Measurements from ENCODE around the gene RELCH.

RELCH gene

DNA sequence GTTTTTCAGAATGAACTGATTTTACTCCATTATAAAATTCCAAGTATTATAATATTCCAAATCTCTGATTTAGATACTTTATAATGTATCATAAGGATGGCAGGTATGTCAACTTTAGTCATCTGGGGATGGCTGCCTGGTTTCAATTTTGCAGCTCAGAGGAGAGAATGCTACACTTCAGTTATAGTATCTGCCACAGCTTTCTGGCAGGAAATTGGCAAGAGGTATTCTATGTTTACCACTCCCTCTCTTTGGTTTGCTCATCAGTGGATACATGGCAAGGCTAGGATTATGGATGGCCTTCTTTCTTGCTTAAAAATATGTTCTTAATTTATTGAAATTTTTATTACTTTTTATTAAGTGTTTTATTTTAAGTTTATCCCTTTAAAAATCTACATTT, 71.0 kb downstream of the RELCH start:
- Histone ChIP-seq H3K4me1 (ENCODE audit: control insufficient read depth, low read length) (peaks cover 10% of the 10 kb centered on the region), H3K79me2 (ENCODE audit: control insufficient read depth, low read length) (no peaks in the 10 kb centered on the region), H3K9me2 (replicated peaks; ENCODE audit: control insufficient read depth, low read length) (no peaks in the 10 kb centered on the region), H3K36me3 (ENCODE audit: control insufficient read depth, low read length) (peaks cover 52% of the 10 kb centered on the region), H3K27me3 (ENCODE audit: control insufficient read depth, low read length) (no peaks in the 10 kb centered on the region), H3K27ac (ENCODE audit: low read depth, low read length) (no peak overlapping the region), H3K9me3 (ENCODE audit: control insufficient read depth, insufficient read depth, low read length) (no peaks in the 10 kb centered on the region), H3F3A (ENCODE audit: control insufficient read depth, insufficient read depth) (peaks cover 4% of the 10 kb centered on the region), H3K4me3 (ENCODE audit: low read length) (no peak overlapping the region), H3K4me2 (ENCODE audit: low read length) (no peak overlapping the region), H4K20me1 (ENCODE audit: control insufficient read depth, insufficient read depth, low read depth, low read length) (no peaks in the 10 kb centered on the region)
- no peak for TF ChIP-seq EZH2phosphoT487 (IDR thresholded peaks at IDR 0.05; ENCODE audit: borderline replicate concordance, low read length)
- TF ChIP-seq, protein P1, sequence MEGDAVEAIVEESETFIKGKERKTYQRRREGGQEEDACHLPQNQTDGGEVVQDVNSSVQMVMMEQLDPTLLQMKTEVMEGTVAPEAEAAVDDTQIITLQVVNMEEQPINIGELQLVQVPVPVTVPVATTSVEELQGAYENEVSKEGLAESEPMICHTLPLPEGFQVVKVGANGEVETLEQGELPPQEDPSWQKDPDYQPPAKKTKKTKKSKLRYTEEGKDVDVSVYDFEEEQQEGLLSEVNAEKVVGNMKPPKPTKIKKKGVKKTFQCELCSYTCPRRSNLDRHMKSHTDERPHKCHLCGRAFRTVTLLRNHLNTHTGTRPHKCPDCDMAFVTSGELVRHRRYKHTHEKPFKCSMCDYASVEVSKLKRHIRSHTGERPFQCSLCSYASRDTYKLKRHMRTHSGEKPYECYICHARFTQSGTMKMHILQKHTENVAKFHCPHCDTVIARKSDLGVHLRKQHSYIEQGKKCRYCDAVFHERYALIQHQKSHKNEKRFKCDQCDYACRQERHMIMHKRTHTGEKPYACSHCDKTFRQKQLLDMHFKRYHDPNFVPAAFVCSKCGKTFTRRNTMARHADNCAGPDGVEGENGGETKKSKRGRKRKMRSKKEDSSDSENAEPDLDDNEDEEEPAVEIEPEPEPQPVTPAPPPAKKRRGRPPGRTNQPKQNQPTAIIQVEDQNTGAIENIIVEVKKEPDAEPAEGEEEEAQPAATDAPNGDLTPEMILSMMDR (IDR thresholded peaks at IDR 0.05; ENCODE audit: low read depth, low read length, poor library complexity, severe bottlenecking): no peak

DNA sequence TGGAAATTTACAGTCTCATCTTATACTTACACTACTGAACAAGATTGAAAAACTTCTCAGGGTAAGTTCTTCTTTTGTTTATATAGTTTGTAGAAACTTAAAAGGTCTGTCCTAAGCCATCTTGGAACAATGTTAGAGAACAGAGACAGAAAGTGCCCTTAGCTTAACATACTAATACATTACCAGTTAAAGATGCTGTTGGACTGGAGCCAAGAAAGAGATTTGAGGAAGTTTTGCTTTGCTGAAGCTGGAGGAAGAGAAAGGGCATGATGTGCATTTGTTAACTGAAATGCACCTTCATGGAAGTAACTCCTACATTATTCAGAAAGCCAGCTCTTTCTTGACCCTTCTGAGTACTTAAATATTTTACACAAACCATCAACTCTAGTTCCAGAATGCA, 71.6 kb downstream of the RELCH start:
- Histone ChIP-seq H3K4me1 (ENCODE audit: control insufficient read depth, low read length) (peaks cover 10% of the 10 kb centered on the region), H3K27me3 (ENCODE audit: control insufficient read depth, low read length) (no peaks in the 10 kb centered on the region), H3K9me2 (replicated peaks; ENCODE audit: control insufficient read depth, low read length) (no peaks in the 10 kb centered on the region), H3K27ac (ENCODE audit: low read depth, low read length) (no peak overlapping the region), H3K4me3 (ENCODE audit: low read length) (no peak overlapping the region), H3K4me2 (ENCODE audit: low read length) (peak overlapping the region; percentile 25; the same call in 1 of the 2 replicates), H3K79me2 (ENCODE audit: control insufficient read depth, low read length) (no peaks in the 10 kb centered on the region), H3K9me3 (ENCODE audit: control insufficient read depth, insufficient read depth, low read length) (no peaks in the 10 kb centered on the region), H3K36me3 (ENCODE audit: control insufficient read depth, low read length) (peaks cover 53% of the 10 kb centered on the region), H3F3A (ENCODE audit: control insufficient read depth, insufficient read depth) (peaks cover 4% of the 10 kb centered on the region), H4K20me1 (ENCODE audit: control insufficient read depth, insufficient read depth, low read depth, low read length) (no peaks in the 10 kb centered on the region)
- TF ChIP-seq EZH2phosphoT487 (IDR thresholded peaks at IDR 0.05; ENCODE audit: borderline replicate concordance, low read length): no peak
- TF ChIP-seq, protein P1 (IDR thresholded peaks at IDR 0.05; ENCODE audit: low read depth, low read length, poor library complexity, severe bottlenecking): no peak

DNA sequence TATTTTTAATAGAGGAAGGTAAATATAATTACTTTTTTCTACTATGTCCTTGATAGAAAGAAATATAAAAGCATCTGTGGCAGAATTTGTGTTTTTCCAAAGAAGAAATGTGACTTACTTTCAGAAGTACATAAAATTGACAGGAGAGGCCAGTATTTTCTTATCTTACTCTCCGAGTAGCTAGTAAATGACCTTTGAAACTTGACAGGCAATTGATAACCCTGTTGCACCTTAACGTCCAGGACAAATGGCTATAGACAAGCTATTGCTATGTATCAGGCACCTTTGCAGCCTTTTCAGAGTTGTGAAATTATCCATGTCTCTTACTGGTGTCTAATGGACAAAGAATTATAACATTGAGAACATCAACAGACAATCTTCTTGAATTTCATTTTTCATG, 75.0 kb downstream of the RELCH start:
- Histone ChIP-seq H3K36me3 (ENCODE audit: control insufficient read depth, low read length) (peaks cover 76% of the 10 kb centered on the region), H3K9me2 (replicated peaks; ENCODE audit: control insufficient read depth, low read length) (no peaks in the 10 kb centered on the region), H3K4me3 (ENCODE audit: low read length) (no peak overlapping the region), H3F3A (ENCODE audit: control insufficient read depth, insufficient read depth) (peaks cover 4% of the 10 kb centered on the region), H3K27ac (ENCODE audit: low read depth, low read length) (no peak overlapping the region), H4K20me1 (ENCODE audit: control insufficient read depth, insufficient read depth, low read depth, low read length) (no peaks in the 10 kb centered on the region), H3K9me3 (ENCODE audit: control insufficient read depth, insufficient read depth, low read length) (no peaks in the 10 kb centered on the region), H3K4me2 (ENCODE audit: low read length) (no peak overlapping the region), H3K79me2 (ENCODE audit: control insufficient read depth, low read length) (no peaks in the 10 kb centered on the region), H3K4me1 (ENCODE audit: control insufficient read depth, low read length) (peaks cover 10% of the 10 kb centered on the region), H3K27me3 (ENCODE audit: control insufficient read depth, low read length) (no peaks in the 10 kb centered on the region)
- TF ChIP-seq EZH2phosphoT487 (IDR thresholded peaks at IDR 0.05; ENCODE audit: borderline replicate concordance, low read length): no peak
- TF ChIP-seq, protein P1 (IDR thresholded peaks at IDR 0.05; ENCODE audit: low read depth, low read length, poor library complexity, severe bottlenecking): no peak

Data from DOHH2 (cell line).